HG03175 (cell line): ENCODE measurements around the gene TNFAIP3.
"Not testable (repeated sequence)": the region's sequence is repeated elsewhere in the genome, so short reads cannot be mapped to it uniquely, and the experiment has no call there.

ENCODE experiments used
- ATAC-seq: cut with Tn5 transposase; IDR thresholded peaks from one replicate; pipeline ENCODE4 v1.9.1; 2021; ENCODE audit warnings: mild to moderate bottlenecking, moderate library complexity; ENCODE audit not compliant: unreplicated experiment

TNFAIP3 gene

GRCh38 chr6:137877113-137877512 lies 10.1 kb downstream of the TNFAIP3 start:
- no peak for ATAC-seq

DNA sequence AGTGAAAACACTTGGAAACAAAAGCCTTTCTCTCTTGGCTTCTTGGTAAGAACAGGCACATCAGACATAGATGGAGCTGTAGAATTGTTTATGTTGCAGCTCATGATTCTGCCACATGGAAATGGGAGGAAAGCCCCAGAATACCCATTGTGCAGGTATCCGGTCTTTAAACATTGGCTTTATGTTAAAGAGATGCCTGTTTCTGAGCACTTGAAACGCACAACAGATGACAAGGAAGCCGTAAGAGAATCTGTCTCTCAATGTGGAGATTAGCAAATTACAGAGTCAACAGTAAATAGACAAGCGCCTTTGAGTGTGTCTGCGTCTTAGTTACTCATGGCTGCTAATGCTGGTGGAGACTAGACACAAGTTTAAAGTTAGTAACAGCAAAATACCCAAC lies 10.5 kb downstream of the TNFAIP3 start:
- no peak for ATAC-seq

DNA sequence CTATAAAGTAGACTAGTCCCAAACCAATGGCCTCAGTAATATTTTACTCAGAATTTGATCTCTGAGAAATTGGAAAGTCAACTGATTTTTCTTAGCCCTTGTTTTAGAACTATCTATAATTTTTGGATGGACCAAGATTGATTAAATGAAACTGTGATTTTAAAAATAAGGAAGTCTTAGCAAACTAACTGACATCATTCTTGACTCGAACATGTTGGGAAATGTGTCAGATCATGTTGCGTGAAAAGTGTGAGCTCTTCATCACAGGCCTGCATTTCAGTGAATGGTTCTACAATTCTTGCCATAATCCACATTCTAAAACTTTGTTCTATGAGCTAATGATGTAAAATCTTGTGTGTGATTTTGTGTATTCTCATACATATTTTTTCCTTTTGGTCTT lies 11.0 kb downstream of the TNFAIP3 start:
- no peak for ATAC-seq

DNA sequence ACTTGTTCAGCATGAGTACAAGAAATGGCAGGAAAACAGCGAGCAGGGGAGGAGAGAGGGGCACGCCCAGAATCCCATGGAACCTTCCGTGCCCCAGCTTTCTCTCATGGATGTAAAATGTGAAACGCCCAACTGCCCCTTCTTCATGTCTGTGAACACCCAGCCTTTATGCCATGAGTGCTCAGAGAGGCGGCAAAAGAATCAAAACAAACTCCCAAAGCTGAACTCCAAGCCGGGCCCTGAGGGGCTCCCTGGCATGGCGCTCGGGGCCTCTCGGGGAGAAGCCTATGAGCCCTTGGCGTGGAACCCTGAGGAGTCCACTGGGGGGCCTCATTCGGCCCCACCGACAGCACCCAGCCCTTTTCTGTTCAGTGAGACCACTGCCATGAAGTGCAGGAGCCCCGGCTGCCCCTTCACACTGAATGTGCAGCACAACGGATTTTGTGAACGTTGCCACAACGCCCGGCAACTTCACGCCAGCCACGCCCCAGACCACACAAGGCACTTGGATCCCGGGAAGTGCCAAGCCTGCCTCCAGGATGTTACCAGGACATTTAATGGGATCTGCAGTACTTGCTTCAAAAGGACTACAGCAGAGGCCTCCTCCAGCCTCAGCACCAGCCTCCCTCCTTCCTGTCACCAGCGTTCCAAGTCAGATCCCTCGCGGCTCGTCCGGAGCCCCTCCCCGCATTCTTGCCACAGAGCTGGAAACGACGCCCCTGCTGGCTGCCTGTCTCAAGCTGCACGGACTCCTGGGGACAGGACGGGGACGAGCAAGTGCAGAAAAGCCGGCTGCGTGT lies 11.6 kb downstream of the TNFAIP3 start:
- no peak for ATAC-seq

DNA sequence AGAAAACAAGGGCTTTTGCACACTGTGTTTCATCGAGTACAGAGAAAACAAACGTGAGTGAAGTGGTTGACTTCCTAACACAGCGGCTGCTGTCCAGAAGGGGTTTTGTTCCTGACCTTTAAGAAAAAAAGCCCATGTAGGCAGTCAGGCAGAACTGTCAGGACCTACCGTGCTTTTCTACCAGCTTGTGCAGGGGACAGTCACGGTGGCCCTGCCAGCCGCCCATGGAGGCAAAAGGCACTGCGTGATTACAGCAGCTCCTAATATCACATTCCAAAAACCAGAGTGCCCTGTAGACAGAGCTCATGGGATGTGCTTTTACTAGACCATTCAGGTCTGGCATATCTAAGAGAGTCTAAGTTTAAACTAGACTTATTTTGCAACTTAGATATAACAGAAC lies 12.2 kb downstream of the TNFAIP3 start:
- ATAC-seq = no peak

- no peak for ATAC-seq
Measured at GRCh38 chr6:137879885-137880745, 13.1 kb downstream of the TNFAIP3 start.

DNA sequence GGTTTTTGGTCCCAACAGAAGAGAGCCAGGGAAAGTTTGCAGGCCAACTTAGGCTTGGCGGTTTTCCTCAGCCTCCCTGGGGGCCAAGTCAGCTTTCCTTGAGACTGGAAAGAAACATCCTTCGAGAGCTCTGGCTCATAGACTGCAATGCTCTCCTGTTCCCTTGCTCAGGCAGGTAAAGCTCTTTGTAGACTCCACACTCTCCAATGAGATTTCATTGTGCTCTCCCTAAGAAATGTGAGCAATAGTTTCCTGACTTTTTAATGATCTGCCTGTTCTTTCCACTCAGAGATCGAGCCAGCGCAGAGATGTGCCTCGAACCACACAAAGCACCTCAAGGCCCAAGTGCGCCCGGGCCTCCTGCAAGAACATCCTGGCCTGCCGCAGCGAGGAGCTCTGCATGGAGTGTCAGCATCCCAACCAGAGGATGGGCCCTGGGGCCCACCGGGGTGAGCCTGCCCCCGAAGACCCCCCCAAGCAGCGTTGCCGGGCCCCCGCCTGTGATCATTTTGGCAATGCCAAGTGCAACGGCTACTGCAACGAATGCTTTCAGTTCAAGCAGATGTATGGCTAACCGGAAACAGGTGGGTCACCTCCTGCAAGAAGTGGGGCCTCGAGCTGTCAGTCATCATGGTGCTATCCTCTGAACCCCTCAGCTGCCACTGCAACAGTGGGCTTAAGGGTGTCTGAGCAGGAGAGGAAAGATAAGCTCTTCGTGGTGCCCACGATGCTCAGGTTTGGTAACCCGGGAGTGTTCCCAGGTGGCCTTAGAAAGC lies 13.9 kb downstream of the TNFAIP3 start:
- ATAC-seq = no peak

DNA sequence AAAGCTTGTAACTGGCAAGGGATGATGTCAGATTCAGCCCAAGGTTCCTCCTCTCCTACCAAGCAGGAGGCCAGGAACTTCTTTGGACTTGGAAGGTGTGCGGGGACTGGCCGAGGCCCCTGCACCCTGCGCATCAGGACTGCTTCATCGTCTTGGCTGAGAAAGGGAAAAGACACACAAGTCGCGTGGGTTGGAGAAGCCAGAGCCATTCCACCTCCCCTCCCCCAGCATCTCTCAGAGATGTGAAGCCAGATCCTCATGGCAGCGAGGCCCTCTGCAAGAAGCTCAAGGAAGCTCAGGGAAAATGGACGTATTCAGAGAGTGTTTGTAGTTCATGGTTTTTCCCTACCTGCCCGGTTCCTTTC lies 14.4 kb downstream of the TNFAIP3 start:
- ATAC-seq = no peak

DNA sequence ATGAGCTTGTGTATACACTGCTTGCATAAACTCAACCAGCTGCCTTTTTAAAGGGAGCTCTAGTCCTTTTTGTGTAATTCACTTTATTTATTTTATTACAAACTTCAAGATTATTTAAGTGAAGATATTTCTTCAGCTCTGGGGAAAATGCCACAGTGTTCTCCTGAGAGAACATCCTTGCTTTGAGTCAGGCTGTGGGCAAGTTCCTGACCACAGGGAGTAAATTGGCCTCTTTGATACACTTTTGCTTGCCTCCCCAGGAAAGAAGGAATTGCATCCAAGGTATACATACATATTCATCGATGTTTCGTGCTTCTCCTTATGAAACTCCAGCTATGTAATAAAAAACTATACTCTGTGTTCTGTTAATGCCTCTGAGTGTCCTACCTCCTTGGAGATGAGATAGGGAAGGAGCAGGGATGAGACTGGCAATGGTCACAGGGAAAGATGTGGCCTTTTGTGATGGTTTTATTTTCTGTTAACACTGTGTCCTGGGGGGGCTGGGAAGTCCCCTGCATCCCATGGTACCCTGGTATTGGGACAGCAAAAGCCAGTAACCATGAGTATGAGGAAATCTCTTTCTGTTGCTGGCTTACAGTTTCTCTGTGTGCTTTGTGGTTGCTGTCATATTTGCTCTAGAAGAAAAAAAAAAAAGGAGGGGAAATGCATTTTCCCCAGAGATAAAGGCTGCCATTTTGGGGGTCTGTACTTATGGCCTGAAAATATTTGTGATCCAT lies 15.3 kb downstream of the TNFAIP3 start:
- no peak for ATAC-seq

- ATAC-seq = no peak
Measured at GRCh38 chr6:137883400-137884148, 16.5 kb downstream of the TNFAIP3 start.

- no peak for ATAC-seq
Measured at GRCh38 chr6:137884149-137884909, 17.3 kb downstream of the TNFAIP3 start.

DNA sequence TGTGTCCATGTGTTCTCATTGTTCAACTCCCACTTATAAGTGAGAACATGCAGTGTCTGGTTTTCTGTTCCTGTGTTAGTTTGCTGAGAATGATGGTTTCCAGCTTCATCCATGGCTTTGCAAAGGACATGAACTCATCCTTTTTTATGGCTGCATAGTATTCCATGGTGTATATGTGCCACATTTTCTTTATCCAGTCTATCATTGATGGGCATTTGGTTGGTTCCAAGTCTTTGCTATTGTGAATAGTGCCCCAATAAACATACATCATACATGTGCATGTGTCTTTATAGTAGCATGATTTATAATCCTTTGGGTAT lies 17.8 kb downstream of the TNFAIP3 start:
- not testable (repeated sequence) for ATAC-seq

DNA sequence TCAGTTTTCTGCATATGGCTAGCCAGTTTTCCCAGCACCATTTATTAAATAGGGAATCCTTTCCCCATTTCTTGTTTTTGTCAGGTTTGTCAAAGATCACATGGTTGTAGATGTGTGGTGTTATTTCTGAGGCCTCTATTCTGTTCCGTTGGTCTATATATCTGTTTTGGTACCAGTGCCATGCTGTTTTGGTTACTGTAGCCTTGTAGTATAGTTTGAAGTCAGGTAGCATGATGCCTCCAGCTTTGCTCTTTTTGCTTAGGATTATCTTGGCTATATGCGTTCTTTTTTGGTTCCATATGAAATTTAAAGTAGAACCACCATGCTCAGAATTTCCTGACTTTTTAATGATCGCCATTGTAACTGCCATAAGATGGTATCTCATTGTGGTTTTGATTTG lies 19.2 kb downstream of the TNFAIP3 start:
- ATAC-seq = not testable (repeated sequence)

DNA sequence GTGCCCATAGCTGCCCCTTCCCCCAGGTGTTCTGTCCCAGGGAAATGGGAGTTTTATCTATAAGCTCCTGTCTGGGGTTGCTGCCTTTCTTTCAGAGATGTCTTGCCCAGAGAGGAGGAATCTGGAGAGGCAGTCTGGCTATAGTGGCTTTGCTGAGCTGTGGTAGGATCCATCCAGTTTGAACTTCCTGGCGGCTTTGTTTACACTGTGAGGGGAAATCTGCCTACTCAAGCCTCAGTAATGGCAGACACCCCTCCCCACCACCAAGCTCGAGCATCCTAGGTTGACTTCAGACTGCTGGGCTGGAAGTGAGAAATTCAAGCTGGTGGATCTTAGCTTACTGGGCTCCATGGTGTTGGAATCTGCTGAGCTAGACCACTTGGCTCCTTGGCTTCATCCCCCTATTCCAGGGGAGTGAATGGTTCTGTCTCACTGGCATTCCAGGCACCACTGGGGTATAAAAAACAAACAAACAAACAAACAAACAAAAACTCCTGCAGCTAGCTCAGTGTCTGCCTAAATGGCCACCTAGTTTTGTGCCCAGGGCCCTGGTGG lies 24.0 kb downstream of the TNFAIP3 start:
- ATAC-seq = no peak

DNA sequence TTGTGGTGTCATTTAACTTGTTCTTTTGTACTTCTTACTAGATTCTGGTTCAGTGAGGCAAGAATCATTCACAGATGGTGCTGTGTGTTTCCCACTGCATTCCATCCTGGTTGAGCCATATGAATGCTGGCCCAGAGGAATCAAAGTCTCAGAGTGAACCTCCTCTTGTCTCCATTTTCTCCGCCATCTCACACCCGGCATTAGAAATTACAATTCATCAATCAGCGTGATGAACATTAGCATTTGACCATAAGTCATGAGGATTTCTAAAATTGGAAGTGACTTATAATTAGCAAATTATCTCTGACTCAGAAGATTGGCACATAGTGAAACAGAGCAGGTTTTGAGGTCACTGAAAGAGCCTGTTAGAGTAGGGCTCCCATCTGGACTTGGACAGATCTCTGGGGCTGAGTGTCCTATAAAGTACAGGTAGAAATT lies 25.2 kb downstream of the TNFAIP3 start:
- no peak for ATAC-seq

GRCh38 chr6:137893181-137893580 lies 26.1 kb downstream of the TNFAIP3 start:
- ATAC-seq = no peak

- ATAC-seq = no peak
Measured at GRCh38 chr6:137893726-137894125, 26.7 kb downstream of the TNFAIP3 start.

DNA sequence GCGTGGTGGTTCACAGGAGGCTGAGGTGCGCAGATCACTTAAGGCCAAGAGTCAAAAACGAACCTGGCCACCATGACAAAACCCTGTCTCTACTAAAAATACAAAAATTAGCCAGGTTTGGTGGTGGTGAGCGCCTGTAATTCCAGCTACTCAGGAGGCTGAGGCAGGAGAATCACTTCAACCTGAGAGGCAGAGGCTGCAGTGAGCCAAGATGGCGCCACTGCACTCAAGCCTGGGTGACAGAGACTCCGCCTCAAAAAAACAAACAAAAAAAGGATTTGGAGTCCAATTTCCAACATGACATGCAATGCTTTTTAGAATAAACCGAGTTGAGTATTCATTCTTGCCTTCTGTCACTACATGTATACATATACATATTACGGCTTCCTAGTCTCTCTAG lies 27.3 kb downstream of the TNFAIP3 start:
- ATAC-seq = not testable (repeated sequence)

- ATAC-seq = no peak
Measured at GRCh38 chr6:137894779-137895385, 27.8 kb downstream of the TNFAIP3 start.
